HUES64 (cell line): ENCODE results near the gene SUN1.

Experiments used
- H3K27ac ChIP-seq: 2 replicates; pipeline ENCODE4 v1.7.0; 2013; ENCODE audit warnings: low read depth, low read length, inconsistent platforms
- H3K27me3 ChIP-seq: 2 replicates; pipeline ENCODE4 v1.6.1; 2013; ENCODE audit warnings: mild to moderate bottlenecking, low read length; ENCODE audit not compliant: insufficient read depth
- H3K36me3 ChIP-seq: 2 replicates; pipeline ENCODE4 v1.6.1; 2013; ENCODE audit warnings: mild to moderate bottlenecking, low read length; ENCODE audit not compliant: insufficient read depth
- H3K4me1 ChIP-seq: 2 replicates; pipeline ENCODE4 v1.6.1; 2013; ENCODE audit warnings: mild to moderate bottlenecking, low read length, moderate library complexity; ENCODE audit not compliant: insufficient read depth
- H3K4me3 ChIP-seq: 2 replicates; pipeline ENCODE4 v1.5.1; 2013; ENCODE audit warnings: mild to moderate bottlenecking, low read length, moderate library complexity
- H3K9ac ChIP-seq: 2 replicates; pipeline ENCODE4 v1.6.1; 2013; ENCODE audit warnings: mild to moderate bottlenecking, low read depth, low read length
- H3K9me3 ChIP-seq: 2 replicates; pipeline ENCODE4 v1.6.1; 2013; ENCODE audit warnings: low read depth, low read length; ENCODE audit not compliant: insufficient read depth
- WGBS: fragments of 150-250, 120-280 bp; methylation state at CpG from one replicate; pipeline ENCODE4 v1.1.7; 2013; ENCODE audit warnings: missing lambda C conversion rate; 5-methylcytosine and 5-hydroxymethylcytosine counted together

Gene SUN1

GRCh38 chr7:911791-912480 is 79.7 kb downstream of the SUN1 start:
- no peaks in the 10 kb centered on the region for H3K9me3 ChIP-seq
- WGBS: 92% methylated on average over 41 of the region's 41 CpGs
- no peaks in the 10 kb centered on the region for H3K4me1 ChIP-seq
- peaks cover 21% of the 10 kb centered on the region for H3K27me3 ChIP-seq
- H3K4me3 ChIP-seq: no peak overlapping the region
- no peaks in the 10 kb centered on the region for H3K36me3 ChIP-seq
- H3K9ac ChIP-seq: no peak overlapping the region
- no peak overlapping the region for H3K27ac ChIP-seq

- H3K4me3 ChIP-seq: no peak overlapping the region
- H3K9ac ChIP-seq: no peak overlapping the region
- H3K27me3 ChIP-seq: peaks cover 10% of the 10 kb centered on the region
- no peaks in the 10 kb centered on the region for H3K4me1 ChIP-seq
- H3K9me3 ChIP-seq: no peaks in the 10 kb centered on the region
- no peaks in the 10 kb centered on the region for H3K36me3 ChIP-seq
- H3K27ac ChIP-seq: no peak overlapping the region
- 86% methylated on average over 31 of the region's 31 CpGs for WGBS
These were observed 81.7 kb downstream of the SUN1 start for GRCh38 chr7:913736-914520.

GRCh38 chr7:914521-915194 is 82.4 kb downstream of the SUN1 start:
- Histone ChIP-seq H3K27ac (no peak overlapping the region), H3K36me3 (no peaks in the 10 kb centered on the region), H3K4me1 (no peaks in the 10 kb centered on the region), H3K9me3 (no peaks in the 10 kb centered on the region), H3K27me3 (peaks cover 5% of the 10 kb centered on the region), H3K4me3 (no peak overlapping the region), H3K9ac (no peak overlapping the region)
- WGBS: 92% methylated on average over 16 of the region's 16 CpGs

GRCh38 chr7:915291-916218 is 83.3 kb downstream of the SUN1 start:
- Histone ChIP-seq H3K4me3 (no peak overlapping the region), H3K27me3 (no peaks in the 10 kb centered on the region), H3K36me3 (no peaks in the 10 kb centered on the region), H3K9ac (no peak overlapping the region), H3K9me3 (no peaks in the 10 kb centered on the region), H3K27ac (no peak overlapping the region), H3K4me1 (no peaks in the 10 kb centered on the region)
- 90% methylated on average over 43 of the region's 43 CpGs for WGBS

- Histone ChIP-seq H3K9me3 (no peaks in the 10 kb centered on the region), H3K36me3 (no peaks in the 10 kb centered on the region), H3K9ac (no peak overlapping the region), H3K4me3 (no peak overlapping the region), H3K4me1 (no peaks in the 10 kb centered on the region), H3K27me3 (no peaks in the 10 kb centered on the region), H3K27ac (no peak overlapping the region)
- WGBS: 93% methylated on average over 14 of the region's 17 CpGs
These were observed 84.1 kb downstream of the SUN1 start for GRCh38 chr7:916291-916941.

GRCh38 chr7:917255-918117 is 85.2 kb downstream of the SUN1 start:
- Histone ChIP-seq H3K9ac (no peak overlapping the region), H3K4me1 (no peaks in the 10 kb centered on the region), H3K9me3 (no peaks in the 10 kb centered on the region), H3K36me3 (no peaks in the 10 kb centered on the region), H3K4me3 (no peak overlapping the region), H3K27me3 (no peaks in the 10 kb centered on the region), H3K27ac (no peak overlapping the region)
- WGBS: 97% methylated on average over 25 of the region's 33 CpGs

- no peaks in the 10 kb centered on the region for H3K27me3 ChIP-seq
- no peaks in the 10 kb centered on the region for H3K36me3 ChIP-seq
- WGBS: 88% methylated on average over 9 of the region's 9 CpGs
- H3K9me3 ChIP-seq: no peaks in the 10 kb centered on the region
- no peak overlapping the region for H3K9ac ChIP-seq
- H3K4me3 ChIP-seq: no peak overlapping the region
- H3K4me1 ChIP-seq: no peaks in the 10 kb centered on the region
- no peak overlapping the region for H3K27ac ChIP-seq
These were observed 85.8 kb downstream of the SUN1 start for GRCh38 chr7:918118-918425.

- Histone ChIP-seq H3K4me1 (no peaks in the 10 kb centered on the region), H3K36me3 (no peaks in the 10 kb centered on the region), H3K9ac (no peak overlapping the region), H3K27ac (no peak overlapping the region), H3K9me3 (no peaks in the 10 kb centered on the region), H3K27me3 (no peaks in the 10 kb centered on the region), H3K4me3 (no peak overlapping the region)
- 92% methylated on average over 21 of the region's 21 CpGs for WGBS
These were observed 86.3 kb downstream of the SUN1 start for GRCh38 chr7:918441-919113.

- no peaks in the 10 kb centered on the region for H3K27me3 ChIP-seq
- no peak overlapping the region for H3K9ac ChIP-seq
- no peaks in the 10 kb centered on the region for H3K9me3 ChIP-seq
- no peak overlapping the region for H3K27ac ChIP-seq
- H3K36me3 ChIP-seq: no peaks in the 10 kb centered on the region
- WGBS: 90% methylated on average over 13 of the region's 13 CpGs
- no peaks in the 10 kb centered on the region for H3K4me1 ChIP-seq
- H3K4me3 ChIP-seq: no peak overlapping the region
These were observed 86.8 kb downstream of the SUN1 start for GRCh38 chr7:919114-919442.
